Neural crest cell (in vitro differentiated cells): Measurements from ENCODE around the gene RANGAP1. TPM values are rescaled to one million over a fixed set of nuclear protein-coding genes. Genes with fewer than 3 reads are reported as not detected.

Experiments
- DNase-seq: peaks from one replicate; pipeline ENCODE4 v3.0.0; 2021; ENCODE audit warnings: low read depth, mixed read lengths, low spot score
- H3K27ac Mint-ChIP-seq: one replicate; pipeline ENCODE4 v1.8.0; 2021; ENCODE audit warnings: mild to moderate bottlenecking, mixed read lengths; ENCODE audit not compliant: unreplicated experiment
- H3K27me3 Mint-ChIP-seq: 2 replicates; pipeline ENCODE4 v1.8.0; 2021; ENCODE audit warnings: low read depth, mild to moderate bottlenecking, mixed read lengths
- H3K36me3 Mint-ChIP-seq: 2 replicates; pipeline ENCODE4 v1.8.0; 2021; ENCODE audit warnings: low read depth, mild to moderate bottlenecking, mixed read lengths
- H3K4me1 Mint-ChIP-seq: 2 replicates; pipeline ENCODE4 v1.8.0; 2021; ENCODE audit warnings: mixed read lengths
- H3K4me3 Mint-ChIP-seq: one replicate; pipeline ENCODE4 v1.8.0; 2021; ENCODE audit warnings: mild to moderate bottlenecking, mixed read lengths
- H3K9me3 Mint-ChIP-seq: 2 replicates; pipeline ENCODE4 v1.8.0; 2021; ENCODE audit warnings: mixed read lengths
- total RNA-seq: library from RNA; stranded (reverse); gene quantifications from 2 replicates; pipeline ENCODE4 v1.2.1, GENCODE V29; 2021
- TF ChIP-seq, protein P1 (sequence below): fragments of 200-600 bp; sonication (generic); conservative IDR thresholded peaks from 2 replicates; pipeline ENCODE4 v1.5.0; 2021; ENCODE audit warnings: antibody characterized with exemption, mild to moderate bottlenecking

Gene RANGAP1
- total RNA-seq, 1 donor from 2014 or later, result 121 TPM

DNA sequence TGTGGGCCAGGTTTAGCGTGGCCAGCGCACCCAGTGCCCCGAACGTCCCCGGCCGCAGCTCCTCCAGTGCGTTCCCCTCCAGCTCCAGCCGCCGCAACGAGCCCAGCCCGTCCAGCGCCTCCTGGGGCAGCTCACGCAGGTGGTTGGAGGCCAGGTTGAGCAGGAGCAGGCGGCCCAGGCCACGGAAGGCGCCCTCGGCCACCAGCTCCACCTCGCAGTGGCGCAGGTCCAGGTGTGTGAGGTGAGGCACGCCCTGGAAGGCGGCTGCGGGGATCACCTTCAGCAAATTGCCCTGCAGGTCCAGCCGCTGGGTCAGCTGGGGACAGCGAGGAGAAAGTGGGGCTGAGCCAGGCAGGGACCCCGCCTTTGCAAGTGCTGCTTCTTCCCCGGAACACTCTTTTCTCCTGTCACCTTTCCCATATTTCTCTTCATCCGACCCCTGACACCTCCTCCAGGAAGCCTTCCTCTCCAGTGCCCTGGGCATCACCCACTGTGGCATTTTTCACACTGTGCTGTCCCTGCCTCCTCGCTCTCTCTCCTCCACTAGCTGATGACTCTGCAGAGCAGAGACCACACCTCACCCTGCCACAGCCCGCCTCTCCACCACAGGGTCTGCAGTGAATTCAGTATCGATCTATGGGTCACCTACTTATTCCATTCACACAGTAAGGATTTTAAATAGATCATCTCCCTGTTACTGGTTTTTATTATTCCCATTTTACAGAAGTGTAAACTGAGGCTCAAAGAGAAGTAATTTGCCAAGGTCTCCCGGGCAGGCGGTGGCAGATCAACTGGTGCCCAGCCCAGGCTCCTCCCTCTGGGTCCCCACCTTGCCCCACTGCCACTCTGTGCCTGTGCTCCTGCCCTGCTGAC, 47.2 kb downstream of the RANGAP1 start:
- Mint-ChIP-seq H3K27ac (peak overlapping the region; percentile 14), H3K27me3 (no peaks in the 10 kb centered on the region), H3K9me3 (no peaks in the 10 kb centered on the region), H3K4me3 (no peak overlapping the region), H3K4me1 (peaks cover 9% of the 10 kb centered on the region), H3K36me3 (no peaks in the 10 kb centered on the region)
- TF ChIP-seq, protein P1, sequence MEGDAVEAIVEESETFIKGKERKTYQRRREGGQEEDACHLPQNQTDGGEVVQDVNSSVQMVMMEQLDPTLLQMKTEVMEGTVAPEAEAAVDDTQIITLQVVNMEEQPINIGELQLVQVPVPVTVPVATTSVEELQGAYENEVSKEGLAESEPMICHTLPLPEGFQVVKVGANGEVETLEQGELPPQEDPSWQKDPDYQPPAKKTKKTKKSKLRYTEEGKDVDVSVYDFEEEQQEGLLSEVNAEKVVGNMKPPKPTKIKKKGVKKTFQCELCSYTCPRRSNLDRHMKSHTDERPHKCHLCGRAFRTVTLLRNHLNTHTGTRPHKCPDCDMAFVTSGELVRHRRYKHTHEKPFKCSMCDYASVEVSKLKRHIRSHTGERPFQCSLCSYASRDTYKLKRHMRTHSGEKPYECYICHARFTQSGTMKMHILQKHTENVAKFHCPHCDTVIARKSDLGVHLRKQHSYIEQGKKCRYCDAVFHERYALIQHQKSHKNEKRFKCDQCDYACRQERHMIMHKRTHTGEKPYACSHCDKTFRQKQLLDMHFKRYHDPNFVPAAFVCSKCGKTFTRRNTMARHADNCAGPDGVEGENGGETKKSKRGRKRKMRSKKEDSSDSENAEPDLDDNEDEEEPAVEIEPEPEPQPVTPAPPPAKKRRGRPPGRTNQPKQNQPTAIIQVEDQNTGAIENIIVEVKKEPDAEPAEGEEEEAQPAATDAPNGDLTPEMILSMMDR, result no peak
- DNase-seq, result no peak

DNA sequence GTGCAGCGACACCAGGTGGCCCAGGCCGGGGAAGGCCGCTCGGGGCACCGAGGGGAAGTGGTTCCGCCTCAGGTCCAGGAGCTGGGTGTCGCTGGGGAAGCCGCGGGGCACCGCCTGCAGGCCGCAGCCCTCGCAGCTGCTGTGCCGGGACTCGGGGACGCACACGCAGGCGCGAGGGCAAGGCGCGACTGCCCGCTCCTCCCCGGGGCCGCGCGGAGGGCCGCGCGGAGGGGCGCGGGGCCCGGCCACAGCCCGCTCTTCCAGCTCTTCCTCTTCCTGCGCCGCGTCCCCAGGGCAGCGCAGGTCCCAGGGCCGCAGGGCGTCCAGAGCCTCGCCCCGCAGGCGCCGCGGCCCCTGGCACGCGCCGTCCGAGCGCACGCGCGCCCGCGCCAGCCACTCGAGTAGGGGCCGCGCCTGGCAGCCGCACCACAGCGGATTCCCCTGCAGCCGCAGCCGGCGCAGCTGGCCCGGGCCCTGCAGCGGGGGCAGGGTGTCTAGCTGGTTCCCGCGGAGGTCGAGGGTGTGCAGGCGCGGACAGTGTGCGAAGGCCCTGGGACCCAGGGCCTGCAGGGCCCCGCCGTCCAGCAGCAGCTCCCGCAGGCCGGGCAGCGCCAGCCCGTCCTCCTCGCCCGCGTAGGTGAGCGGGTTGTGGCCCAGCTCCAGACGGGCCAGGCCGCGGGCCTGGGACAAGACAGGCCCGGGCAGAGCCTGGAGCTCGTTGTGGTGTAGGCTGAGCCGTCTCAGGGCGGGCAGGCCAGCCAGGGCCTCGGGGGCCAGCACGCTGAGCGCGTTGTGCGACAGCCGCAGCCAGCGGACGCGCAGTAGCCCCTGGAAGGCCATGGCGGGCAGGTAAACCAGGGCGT, 48.0 kb downstream of the RANGAP1 start:
- Mint-ChIP-seq H3K4me1 (peaks cover 9% of the 10 kb centered on the region), H3K9me3 (no peaks in the 10 kb centered on the region), H3K4me3 (no peak overlapping the region), H3K27ac (no peak overlapping the region), H3K36me3 (no peaks in the 10 kb centered on the region), H3K27me3 (no peaks in the 10 kb centered on the region)
- TF ChIP-seq, protein P1, result peak; percentile 63
- peak; percentile 30 for DNase-seq

DNA sequence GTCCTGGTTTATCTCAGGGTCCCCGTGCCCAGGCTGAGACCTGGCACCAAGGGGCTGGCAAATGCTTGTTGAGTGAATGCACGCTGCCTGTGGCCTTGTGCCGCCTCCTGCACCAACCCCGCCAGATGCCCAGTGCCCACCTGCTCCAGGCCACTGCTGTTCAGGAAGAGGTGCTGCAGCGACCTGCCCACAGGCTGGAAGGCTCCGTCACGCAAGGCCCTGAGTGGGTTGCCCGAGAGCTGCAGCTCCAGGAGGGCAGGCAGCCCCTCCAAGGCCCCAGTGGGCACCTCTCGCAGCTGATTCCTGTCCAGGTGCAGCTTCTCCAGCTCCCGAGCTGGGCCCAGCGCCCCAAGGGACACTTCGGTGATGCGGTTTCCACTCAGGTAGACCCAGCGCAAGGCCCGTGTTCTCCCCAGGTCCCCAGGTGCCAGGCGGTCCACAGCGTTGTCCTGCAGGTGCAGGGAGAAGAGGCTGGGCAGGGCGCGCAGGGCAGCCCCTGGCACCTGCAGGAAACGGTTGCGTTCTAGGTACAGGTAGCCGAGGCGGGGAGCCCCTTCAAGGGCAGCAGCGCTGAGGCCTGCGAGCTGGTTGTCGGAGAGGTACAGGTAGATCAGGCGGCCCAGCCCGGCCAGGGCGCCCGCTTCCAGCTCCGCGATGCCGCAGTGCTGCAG, 48.8 kb downstream of the RANGAP1 start:
- H3K36me3 Mint-ChIP-seq, result no peaks in the 10 kb centered on the region
- H3K4me1 Mint-ChIP-seq, result peaks cover 9% of the 10 kb centered on the region
- H3K4me3 Mint-ChIP-seq, result peak overlapping the region; percentile 56
- DNase-seq, result no peak
- no peaks in the 10 kb centered on the region for H3K9me3 Mint-ChIP-seq
- no peaks in the 10 kb centered on the region for H3K27me3 Mint-ChIP-seq
- no peak overlapping the region for H3K27ac Mint-ChIP-seq
- TF ChIP-seq, protein P1, result no peak

DNA sequence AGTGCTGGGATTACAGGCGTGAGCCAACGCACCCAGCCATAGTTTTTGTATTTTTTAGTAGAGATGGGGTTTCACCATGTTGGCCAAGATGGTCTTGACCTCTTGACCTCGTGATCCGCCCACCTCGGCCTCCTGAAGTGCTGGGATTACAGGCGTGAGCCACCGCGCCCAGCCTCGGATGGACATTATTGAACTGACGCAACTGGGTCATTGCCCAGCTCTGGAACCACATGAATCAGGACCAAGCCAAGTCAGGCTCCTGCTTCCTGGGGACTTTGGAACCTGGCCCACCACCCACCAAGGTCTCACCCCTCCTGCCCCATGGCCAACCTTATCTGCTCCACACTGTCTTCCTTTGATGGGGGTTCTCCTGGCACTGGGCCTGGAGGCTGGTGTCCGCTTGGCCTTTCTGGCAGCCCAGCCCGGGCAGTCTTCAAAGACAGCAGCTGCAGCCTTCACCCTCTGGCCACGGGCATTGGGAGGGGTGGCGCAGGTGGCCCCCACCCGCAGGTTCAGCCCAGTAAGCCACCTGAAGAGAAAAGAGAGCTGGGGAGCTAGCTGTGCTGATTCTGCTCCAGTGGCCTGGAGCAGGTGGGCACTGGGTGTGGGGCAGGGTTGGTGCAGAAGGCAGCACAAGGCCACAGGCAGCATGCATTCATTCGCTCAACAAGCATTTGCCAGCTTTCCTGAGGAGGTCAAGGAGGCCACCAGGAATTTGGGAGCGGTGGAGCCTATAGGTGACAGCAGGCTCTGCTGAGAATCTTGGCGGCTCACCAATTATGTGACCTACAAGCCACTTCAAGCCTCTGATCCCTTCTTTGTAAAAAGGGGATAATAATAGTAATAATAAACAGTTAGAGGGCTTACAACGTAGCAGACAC, 50.9 kb downstream of the RANGAP1 start:
- H3K27me3 Mint-ChIP-seq, result no peaks in the 10 kb centered on the region
- H3K4me1 Mint-ChIP-seq, result peaks cover 4% of the 10 kb centered on the region

More for the DNA sequence above, 50.9 kb downstream of the RANGAP1 start:
- Mint-ChIP-seq H3K27ac (no peak overlapping the region), H3K4me3 (no peak overlapping the region), H3K36me3 (no peaks in the 10 kb centered on the region), H3K9me3 (no peaks in the 10 kb centered on the region)
- no peak for DNase-seq
- TF ChIP-seq, protein P1, result no peak
